ENCODE results near the gene MCTP2. TPM values are rescaled to one million over a fixed set of nuclear protein-coding genes. Genes with fewer than 3 reads are reported as not detected.

The MCTP2 gene
- total RNA-seq, 4 donors from 2014 or later: 0.13 to 2.0 (median 0.43) TPM

DNA sequence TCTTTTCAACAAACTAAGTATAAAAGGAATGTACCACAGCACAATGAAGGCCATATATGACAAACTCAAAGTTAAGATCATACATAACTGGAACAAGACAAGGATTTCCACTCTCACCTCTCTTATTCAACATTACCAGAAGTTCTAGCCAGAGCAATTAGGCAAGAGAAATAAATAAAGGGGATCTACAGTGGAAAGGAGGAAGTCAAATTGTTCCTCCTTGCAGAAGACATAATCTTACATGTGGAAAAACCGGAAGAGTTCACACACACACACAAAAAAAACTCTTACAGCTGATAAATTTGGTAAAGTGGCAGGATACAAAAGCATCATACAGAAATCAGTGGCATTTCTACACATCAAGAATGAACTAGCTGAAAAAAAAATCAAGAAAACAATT, 277.9 kb downstream of the MCTP2 start:
- ATAC-seq: no peak
- H3K27me3 ChIP-seq: no peaks in the 10 kb centered on the region
- TF ChIP-seq, protein P1, sequence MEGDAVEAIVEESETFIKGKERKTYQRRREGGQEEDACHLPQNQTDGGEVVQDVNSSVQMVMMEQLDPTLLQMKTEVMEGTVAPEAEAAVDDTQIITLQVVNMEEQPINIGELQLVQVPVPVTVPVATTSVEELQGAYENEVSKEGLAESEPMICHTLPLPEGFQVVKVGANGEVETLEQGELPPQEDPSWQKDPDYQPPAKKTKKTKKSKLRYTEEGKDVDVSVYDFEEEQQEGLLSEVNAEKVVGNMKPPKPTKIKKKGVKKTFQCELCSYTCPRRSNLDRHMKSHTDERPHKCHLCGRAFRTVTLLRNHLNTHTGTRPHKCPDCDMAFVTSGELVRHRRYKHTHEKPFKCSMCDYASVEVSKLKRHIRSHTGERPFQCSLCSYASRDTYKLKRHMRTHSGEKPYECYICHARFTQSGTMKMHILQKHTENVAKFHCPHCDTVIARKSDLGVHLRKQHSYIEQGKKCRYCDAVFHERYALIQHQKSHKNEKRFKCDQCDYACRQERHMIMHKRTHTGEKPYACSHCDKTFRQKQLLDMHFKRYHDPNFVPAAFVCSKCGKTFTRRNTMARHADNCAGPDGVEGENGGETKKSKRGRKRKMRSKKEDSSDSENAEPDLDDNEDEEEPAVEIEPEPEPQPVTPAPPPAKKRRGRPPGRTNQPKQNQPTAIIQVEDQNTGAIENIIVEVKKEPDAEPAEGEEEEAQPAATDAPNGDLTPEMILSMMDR (IDR thresholded peaks at IDR 0.05 in 4 of 5, conservative IDR thresholded peaks at IDR 0.05 in 1 of 5): no peak
- TF ChIP-seq POLR2A (IDR thresholded peaks at IDR 0.05): no peak
- no peak for DNase-seq
- H3K4me1 ChIP-seq: no peaks in the 10 kb centered on the region
- H3K36me3 ChIP-seq: no peaks in the 10 kb centered on the region
- H3K9me3 ChIP-seq: no peaks in the 10 kb centered on the region
- intact Hi-C loops (cut with DNase I; ENCODE audit: low total_unique reads): no loop called here
- H3K27ac ChIP-seq: no peak overlapping the region
- in situ Hi-C loops (cut with MboI; ENCODE audit: low sequenced_read_pairs in 4 of 4): no loop called here
- H3K4me3 ChIP-seq: no peak overlapping the region

GRCh38 chr15:94522125-94522524, 290.8 kb downstream of the MCTP2 start:
- DNase-seq (no peak), ATAC-seq (no peak)
- no peaks in the 10 kb centered on the region for H3K36me3 ChIP-seq
- no peak overlapping the region for H3K4me3 ChIP-seq
- TF ChIP-seq, protein P1 (IDR thresholded peaks at IDR 0.05 in 4 of 5, conservative IDR thresholded peaks at IDR 0.05 in 1 of 5): no peak
- no peak for TF ChIP-seq POLR2A (IDR thresholded peaks at IDR 0.05)
- no peak overlapping the region for H3K27ac ChIP-seq
- no peaks in the 10 kb centered on the region for H3K4me1 ChIP-seq
- intact Hi-C loops (cut with DNase I; ENCODE audit: low total_unique reads): no loop called here
- in situ Hi-C loops (cut with MboI; ENCODE audit: low sequenced_read_pairs in 4 of 4): no loop called here
- H3K9me3 ChIP-seq: no peaks in the 10 kb centered on the region
- no peaks in the 10 kb centered on the region for H3K27me3 ChIP-seq

DNA sequence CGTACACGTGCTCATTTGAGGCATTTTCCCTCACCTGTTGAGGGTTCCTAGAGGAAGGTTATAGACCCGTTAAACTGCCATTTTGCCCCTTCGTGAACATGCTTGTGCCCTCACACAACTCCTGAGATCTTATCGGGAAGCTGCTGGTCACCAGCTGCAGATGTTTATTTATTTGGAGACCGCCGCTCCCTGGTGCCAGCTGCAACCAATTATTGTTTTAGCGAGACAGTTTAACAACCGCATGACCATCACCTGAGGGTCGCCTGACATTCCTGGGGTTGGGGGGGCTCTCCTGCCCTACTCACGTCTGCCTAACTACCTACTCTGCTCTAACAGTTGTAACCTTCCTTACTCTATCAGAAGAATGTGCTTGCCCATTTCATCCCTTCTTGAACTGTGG, 292.5 kb downstream of the MCTP2 start:
- Histone ChIP-seq H3K9me3 (no peaks in the 10 kb centered on the region), H3K4me3 (no peak overlapping the region), H3K36me3 (no peaks in the 10 kb centered on the region), H3K4me1 (no peaks in the 10 kb centered on the region), H3K27me3 (no peaks in the 10 kb centered on the region), H3K27ac (no peak overlapping the region)
- intact Hi-C loops (cut with DNase I; ENCODE audit: low total_unique reads): no loop called here
- no peak for DNase-seq
- in situ Hi-C loops (cut with MboI; ENCODE audit: low sequenced_read_pairs in 4 of 4): no loop called here
- ATAC-seq: no peak
- TF ChIP-seq POLR2A (IDR thresholded peaks at IDR 0.05): no peak

DNA sequence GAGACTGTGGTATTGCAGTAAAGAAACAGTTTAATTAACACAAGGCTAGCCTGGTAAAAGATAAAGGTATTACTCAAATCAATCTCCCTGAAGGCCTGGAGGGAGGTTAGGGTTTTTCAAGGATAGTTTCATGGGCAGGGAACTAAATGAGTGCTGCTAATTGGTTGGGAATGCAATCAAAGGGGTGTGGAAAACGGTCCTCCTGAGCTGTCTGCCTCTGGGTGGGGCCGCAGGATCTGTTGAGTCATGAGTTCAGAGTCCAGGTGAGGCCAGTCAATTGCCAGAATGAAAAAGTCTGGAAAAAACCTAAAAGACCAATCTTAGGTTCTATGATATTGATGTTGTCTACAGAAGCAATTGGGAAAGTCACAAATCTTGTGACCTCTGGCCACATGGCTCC, 293.2 kb downstream of the MCTP2 start:
- no peaks in the 10 kb centered on the region for H3K9me3 ChIP-seq
- no peaks in the 10 kb centered on the region for H3K36me3 ChIP-seq
- in situ Hi-C loops (cut with MboI; ENCODE audit: low sequenced_read_pairs in 4 of 4): no loop called here
- no peaks in the 10 kb centered on the region for H3K27me3 ChIP-seq
- H3K4me1 ChIP-seq: no peaks in the 10 kb centered on the region
- DNase-seq (no peak), ATAC-seq (no peak)
- H3K4me3 ChIP-seq: no peak overlapping the region
- TF ChIP-seq, protein P1 (IDR thresholded peaks at IDR 0.05 in 4 of 5, conservative IDR thresholded peaks at IDR 0.05 in 1 of 5): no peak
- TF ChIP-seq POLR2A (IDR thresholded peaks at IDR 0.05): no peak
- intact Hi-C loops (cut with DNase I; ENCODE audit: low total_unique reads): no loop called here
- H3K27ac ChIP-seq: no peak overlapping the region

GRCh38 chr15:94526071-94526689, 294.8 kb downstream of the MCTP2 start:
- in situ Hi-C loops (cut with MboI; ENCODE audit: low sequenced_read_pairs in 4 of 4) (no loop called here), intact Hi-C loops (cut with DNase I; ENCODE audit: low total_unique reads) (no loop called here)
- H3K4me3 ChIP-seq: no peak overlapping the region
- TF ChIP-seq POLR2A (IDR thresholded peaks at IDR 0.05): no peak
- TF ChIP-seq, protein P1 (IDR thresholded peaks at IDR 0.05 in 4 of 5, conservative IDR thresholded peaks at IDR 0.05 in 1 of 5): peak in 1 of 5 experiments; percentile 24
- no peaks in the 10 kb centered on the region for H3K27me3 ChIP-seq
- ATAC-seq: no peak
- no peaks in the 10 kb centered on the region for H3K9me3 ChIP-seq
- no peak overlapping the region for H3K27ac ChIP-seq
- no peak for DNase-seq
- H3K4me1 ChIP-seq: no peaks in the 10 kb centered on the region
- H3K36me3 ChIP-seq: no peaks in the 10 kb centered on the region

Measured in gastrocnemius medialis (tissue), 4 donors.